NCI-H2171 (cell line): ENCODE data around the gene TBC1D4.
A peak's percentile ranks its signal among the peaks of the same experiment; 100 is the strongest.

Experiments
- DNase-seq: peaks from one replicate; lab custom pipeline; 2025; lab: John Stamatoyannopoulos, UW

The TBC1D4 gene

DNA sequence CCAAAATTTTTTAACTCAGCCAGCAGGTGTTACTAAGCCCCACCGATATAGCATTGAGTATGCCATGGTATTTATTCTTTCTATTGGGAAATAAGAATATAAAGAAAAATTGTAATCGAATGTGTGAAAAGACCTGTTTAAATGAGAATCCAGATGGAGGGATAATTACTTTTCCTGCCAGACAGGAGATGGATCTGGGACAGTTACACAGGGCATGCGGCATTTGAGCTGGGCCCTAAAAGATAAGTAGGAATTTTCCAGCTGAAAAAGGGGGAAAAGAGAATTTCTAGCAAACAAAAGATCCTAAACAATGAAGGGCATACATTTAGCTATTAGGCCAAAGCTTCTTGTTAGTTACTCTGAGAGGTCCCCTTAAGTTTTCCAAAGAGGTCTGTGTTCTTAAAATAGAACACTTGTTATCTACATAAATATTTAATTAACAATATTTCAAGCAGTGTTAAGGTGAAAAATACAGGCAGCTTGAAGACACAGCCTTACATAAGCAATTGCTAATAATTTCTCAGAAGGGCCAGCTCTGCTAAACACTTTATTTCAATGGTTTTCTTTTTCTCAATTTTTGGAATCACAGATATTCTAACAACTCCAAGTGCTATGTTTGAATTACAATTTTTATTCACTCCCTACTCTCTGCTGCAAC, 63.7 kb downstream of the TBC1D4 start:
- no peak for DNase-seq

DNA sequence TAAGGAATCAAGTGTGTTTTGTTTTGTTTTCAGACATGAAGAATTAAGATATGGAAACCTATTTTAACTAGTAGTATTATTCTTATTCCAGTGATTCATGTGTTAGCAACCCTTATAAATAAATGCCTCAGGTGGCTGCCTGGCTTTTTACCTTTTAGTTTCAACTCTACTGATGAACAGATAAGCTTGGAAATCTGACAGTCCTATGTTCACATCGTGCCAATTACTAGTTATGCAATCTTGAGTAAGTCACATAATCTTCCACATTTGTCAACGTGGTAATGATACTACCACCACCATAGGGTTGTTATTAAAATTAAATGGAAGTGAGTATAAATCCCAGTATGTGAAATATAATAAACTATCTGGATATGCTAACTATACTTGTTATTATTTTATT, 64.3 kb downstream of the TBC1D4 start:
- no peak for DNase-seq

DNA sequence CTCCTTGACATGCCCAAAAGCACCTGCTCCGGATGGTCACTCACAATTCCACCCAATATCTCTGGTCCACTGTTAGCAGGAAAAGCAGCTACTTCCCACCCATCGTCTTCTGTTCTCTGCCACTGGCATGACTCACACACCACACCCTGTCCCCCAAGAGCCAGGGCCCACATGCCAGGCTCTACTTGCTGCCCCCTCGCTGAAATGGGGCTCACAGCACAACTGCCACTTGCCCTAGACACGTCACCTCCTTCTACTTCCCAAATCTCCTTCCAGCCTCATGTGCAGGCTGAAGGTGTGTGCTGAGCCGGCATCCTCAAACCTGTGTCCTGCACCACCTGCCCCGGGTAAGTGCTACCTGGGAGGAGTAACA, 65.0 kb downstream of the TBC1D4 start:
- DNase-seq = no peak

- DNase-seq = no peak
Measured at GRCh38 chr13:75416327-75417011, 65.5 kb downstream of the TBC1D4 start.

DNA sequence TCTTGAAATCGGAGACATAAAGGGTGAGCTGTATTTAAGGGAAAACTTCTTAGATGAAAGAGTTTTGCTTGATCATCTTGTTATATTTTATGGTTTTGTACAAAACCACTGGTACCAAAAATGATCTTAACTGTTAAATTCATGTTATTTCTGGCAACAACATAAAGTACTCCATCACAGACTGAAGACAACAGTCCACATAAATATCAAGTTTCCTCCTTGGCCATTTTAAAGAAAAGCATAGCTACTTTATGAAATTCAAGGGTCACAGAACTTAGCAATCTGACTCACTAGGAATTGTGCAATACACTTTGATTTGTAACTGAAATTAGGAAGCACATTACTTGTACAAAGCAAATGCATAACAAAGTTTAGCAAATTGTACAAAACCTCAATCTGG, 66.3 kb downstream of the TBC1D4 start:
- no peak for DNase-seq

DNA sequence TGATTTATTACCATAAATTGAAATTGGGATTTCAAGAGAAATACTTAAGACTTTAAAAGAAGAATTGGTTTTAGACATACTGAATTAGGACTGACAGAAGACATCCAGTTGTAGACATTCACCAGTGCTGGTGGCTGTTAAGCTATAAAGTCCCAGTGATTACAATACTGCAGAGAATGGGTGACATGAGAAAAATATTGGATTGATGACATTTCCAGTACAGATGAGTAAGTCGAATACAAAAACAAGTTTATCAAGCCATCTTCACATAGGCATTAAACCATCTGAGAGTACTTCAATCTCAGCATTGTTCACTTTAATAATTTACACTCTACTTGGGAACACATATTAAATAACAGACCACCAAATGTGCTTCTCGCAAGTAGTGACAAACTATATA, 66.8 kb downstream of the TBC1D4 start:
- DNase-seq = no peak

- no peak for DNase-seq
Measured at GRCh38 chr13:75414036-75414827, 67.7 kb downstream of the TBC1D4 start.

DNA sequence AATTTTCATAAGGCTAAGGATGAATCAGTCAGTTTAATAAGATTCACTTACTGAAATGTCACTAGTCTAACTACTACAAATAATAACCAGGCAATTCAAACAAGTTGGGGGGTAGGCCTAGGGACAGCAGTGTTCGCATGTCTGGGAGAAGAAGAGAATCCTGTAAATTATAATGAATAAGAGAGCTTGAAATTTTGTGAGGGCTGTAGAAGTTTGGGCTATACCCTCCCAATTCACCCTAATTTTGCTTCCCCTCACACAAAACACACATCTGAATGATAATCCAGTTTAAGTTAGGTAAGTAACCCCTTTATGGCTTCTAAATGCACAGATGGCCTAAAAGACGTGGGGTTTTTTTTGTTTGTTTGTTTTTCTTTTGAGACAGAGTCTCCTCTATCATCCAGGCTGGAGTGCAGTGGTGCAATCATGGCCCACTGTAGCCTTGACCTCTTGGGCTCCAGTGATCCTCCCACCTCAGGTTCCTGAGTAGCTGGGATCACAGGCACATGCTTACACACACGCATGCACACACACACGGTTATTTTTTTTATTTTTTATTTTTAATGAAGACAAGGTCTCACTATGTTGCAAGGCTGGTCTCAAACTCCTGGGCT, 69.9 kb downstream of the TBC1D4 start:
- DNase-seq = no peak

- no peak for DNase-seq
Measured at GRCh38 chr13:75410207-75410606, 71.8 kb downstream of the TBC1D4 start.

- no peak for DNase-seq
Measured at GRCh38 chr13:75407998-75408397, 74.0 kb downstream of the TBC1D4 start.

- DNase-seq = no peak
Measured at GRCh38 chr13:75407473-75407872, 74.5 kb downstream of the TBC1D4 start.

DNA sequence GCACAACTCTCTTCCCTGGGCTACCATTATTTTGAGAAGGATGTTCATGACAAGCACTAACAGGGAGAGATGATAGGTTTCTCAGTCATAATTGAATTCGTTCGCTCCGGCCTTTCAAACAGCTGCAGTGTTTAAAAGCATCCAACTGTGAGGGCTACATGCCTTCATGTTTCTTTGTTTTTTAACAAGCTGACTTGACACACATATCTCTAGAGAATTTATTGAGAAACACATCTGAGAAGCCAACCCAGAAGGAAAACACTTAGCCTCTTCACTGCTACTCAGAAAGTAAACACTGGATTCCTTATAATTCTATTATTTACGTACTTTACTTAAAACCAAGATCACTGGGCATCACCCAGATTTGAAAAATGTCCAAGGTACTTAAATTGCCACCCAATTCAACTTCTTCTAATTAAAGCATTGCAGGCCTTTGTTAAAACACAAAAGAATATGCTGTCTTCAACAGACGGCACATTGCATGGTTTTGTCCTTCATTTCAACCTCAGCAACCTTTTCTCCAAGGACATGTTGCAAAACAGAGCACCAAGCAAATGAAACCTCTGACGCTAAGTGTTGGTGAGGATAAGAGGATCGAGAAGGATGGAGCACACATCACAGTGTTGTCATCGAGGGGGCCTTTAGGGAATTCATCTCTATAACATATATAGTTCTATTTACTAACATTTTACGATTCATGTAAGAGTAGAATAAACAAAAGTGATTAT, 75.8 kb downstream of the TBC1D4 start:
- DNase-seq = no peak

DNA sequence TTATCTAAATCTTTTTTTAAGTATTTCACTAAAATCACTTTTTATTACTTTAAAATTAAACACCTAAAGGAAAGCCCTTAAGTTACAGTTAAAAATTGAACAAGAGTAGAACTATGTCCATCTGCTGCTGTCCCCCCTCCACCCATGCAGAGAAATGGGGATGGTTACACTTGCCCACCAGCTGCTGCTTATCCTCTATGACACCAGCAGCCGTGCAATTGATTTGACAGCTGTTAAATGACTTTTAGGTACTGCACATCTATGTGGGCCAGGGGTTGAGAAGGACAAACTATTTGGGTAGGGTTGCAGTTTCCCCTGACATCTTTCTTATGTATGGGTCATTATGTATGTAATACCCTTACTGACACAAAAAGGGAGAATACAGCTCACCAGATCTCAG, 77.2 kb downstream of the TBC1D4 start:
- peak; percentile 22 for DNase-seq

GRCh38 chr13:75402787-75403186, 79.2 kb downstream of the TBC1D4 start:
- no peak for DNase-seq

DNA sequence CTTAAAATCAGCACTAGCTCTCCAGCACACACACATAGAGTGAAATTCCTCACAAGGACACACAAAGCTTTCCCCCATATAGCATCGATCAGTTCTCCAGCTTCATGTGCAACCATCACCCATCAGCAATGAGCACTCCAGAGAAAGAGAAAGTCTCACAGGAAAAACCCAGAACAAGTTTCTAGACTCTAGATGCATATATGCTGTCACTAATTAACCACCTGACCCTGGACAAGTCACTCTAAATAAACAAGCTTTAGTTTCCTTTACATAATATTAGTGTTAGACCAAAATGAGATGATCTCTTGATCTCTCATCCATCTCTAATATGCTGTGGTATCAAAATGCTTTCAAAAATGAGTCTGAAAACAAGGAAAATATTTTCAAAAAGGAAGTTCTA, 81.2 kb downstream of the TBC1D4 start:
- no peak for DNase-seq

GRCh38 chr13:75399879-75400217, 82.1 kb downstream of the TBC1D4 start:
- DNase-seq = no peak

DNA sequence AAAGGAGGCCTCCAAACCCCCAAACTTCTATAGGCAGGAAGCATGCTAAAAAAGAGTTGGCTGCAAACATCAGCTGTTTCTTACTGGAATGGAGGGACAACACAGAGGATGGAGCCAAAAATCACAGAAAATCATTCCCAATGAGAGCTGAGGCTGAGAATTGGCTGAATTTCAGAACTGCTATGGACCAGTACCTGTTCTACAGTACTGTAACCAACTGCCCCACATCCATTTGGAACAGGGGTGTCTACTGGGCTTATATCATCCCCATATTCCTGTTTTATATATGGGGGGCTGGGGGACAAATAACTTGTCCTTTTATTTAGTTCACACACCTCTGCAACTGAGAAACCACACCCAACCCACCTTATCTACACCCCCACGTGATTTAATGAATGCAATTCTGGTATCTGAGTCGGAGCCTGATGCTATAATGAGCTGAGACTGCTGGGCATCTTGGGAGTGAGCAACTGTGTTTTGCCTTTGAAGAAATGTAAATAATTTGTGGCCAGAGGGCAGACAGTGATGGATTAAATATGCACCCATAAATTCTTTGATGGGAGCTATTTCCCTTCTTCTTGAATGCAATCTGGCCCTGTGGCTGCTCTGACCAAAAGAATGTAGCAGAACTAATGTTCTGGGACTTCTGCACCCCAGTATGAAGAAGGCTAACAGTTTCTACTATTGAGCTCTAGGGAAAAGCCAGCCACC, 82.6 kb downstream of the TBC1D4 start:
- DNase-seq = no peak

- no peak for DNase-seq
Measured at GRCh38 chr13:75398072-75398471, 83.9 kb downstream of the TBC1D4 start.

GRCh38 chr13:75395901-75396300, 86.1 kb downstream of the TBC1D4 start:
- no peak for DNase-seq

GRCh38 chr13:75395066-75395465, 86.9 kb downstream of the TBC1D4 start:
- no peak for DNase-seq

DNA sequence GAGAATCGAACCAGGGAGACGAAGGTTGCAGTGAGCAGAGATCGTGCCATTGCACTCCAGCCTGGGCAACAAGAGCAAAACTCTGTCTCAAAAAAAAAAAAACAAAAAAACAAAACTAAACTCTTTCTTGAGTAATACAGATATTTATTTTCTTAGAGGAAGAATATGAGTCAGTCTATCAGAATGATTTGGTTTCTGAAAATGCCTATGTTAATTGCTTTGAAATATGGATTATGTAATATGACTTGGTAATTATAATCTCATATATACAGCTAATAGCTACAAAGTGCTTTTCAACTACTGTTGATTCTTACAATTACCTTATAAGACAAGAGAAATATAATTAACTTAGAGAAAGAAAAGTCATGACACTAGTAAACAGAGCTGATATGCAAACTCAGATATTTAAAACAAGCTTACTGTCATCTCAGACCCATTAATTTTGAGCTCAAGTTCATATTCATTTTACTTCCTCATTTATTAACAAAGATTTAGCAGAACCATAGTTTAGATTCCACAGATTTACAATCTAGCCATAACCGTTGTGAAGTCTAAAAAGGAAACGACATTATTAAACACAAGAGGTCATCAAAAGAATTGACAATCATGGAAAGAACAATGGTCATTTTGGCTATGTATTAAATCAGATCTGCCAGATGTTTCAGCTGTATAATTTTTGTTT, 88.0 kb downstream of the TBC1D4 start:
- no peak for DNase-seq
